ENCODE measurements around the gene C5orf24.
"Not testable (repeated sequence)": the region's sequence is repeated elsewhere in the genome, so short reads cannot be mapped to it uniquely, and the experiment has no call there.

DNA sequence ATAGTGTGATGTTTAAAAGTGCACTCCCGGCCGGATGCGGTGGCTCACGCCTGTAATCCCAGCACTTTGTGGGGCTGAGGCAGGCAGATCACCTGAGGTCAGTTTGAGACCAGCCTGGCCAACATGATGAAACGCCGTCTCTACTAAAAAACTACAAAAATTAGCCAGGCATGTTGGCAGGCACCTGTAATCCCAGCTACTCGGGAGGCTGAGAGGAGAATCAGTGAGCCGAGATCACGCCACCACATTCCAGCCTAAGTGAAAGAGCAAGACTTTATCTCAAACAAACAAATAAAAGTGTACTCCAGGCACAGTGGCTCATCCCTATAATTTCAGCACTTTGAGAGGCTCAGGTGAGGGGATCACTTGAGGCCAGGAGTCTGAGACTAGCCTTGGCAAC is 7.4 kb upstream of the C5orf24 start:
- TF ChIP-seq CTCF (IDR thresholded peaks at IDR 0.05; ENCODE audit: low read depth, low read length, missing input control); FOXA2 (IDR thresholded peaks at IDR 0.05): not testable (repeated sequence)
- peak; percentile 17 for TF ChIP-seq REST (IDR thresholded peaks at IDR 0.05)
- peak; percentile 55 for TF ChIP-seq TAF1 (conservative IDR thresholded peaks at IDR 0.05)
- TF ChIP-seq FOXA1 (IDR thresholded peaks at IDR 0.05) = peak; percentile 11
- TF ChIP-seq RAD21 (IDR thresholded peaks at IDR 0.05) = peak; percentile 6 to 40
- TF ChIP-seq, protein P1, sequence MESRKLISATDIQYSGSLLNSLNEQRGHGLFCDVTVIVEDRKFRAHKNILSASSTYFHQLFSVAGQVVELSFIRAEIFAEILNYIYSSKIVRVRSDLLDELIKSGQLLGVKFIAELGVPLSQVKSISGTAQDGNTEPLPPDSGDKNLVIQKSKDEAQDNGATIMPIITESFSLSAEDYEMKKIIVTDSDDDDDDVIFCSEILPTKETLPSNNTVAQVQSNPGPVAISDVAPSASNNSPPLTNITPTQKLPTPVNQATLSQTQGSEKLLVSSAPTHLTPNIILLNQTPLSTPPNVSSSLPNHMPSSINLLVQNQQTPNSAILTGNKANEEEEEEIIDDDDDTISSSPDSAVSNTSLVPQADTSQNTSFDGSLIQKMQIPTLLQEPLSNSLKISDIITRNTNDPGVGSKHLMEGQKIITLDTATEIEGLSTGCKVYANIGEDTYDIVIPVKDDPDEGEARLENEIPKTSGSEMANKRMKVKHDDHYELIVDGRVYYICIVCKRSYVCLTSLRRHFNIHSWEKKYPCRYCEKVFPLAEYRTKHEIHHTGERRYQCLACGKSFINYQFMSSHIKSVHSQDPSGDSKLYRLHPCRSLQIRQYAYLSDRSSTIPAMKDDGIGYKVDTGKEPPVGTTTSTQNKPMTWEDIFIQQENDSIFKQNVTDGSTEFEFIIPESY (IDR thresholded peaks at IDR 0.05) = peak; percentile 73
- TF ChIP-seq RXRA (IDR thresholded peaks at IDR 0.05) = peak; percentile 92
- TF ChIP-seq JUND (IDR thresholded peaks at IDR 0.05) = peak; percentile 36 to 47
- peak; percentile 53 for TF ChIP-seq YY1 (IDR thresholded peaks at IDR 0.05)
- TF ChIP-seq HNF4A (conservative IDR thresholded peaks at IDR 0.05) = peak; percentile 62 to 71
- TF ChIP-seq, protein P2, sequence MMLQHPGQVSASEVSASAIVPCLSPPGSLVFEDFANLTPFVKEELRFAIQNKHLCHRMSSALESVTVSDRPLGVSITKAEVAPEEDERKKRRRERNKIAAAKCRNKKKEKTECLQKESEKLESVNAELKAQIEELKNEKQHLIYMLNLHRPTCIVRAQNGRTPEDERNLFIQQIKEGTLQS (IDR thresholded peaks at IDR 0.05) = peak; percentile 72
- peak; percentile 88 for TF ChIP-seq SP1 (IDR thresholded peaks at IDR 0.05)
- peak; percentile 25 for TF ChIP-seq MAX (IDR thresholded peaks at IDR 0.05)

All from liver (tissue), 3 donors.